Measurements from ENCODE around the gene DNASE1L3. TPM values are rescaled to one million over a fixed set of nuclear protein-coding genes. Genes with fewer than 3 reads are reported as not detected.
"Not testable (repeated sequence)": the region's sequence is repeated elsewhere in the genome, so short reads cannot be mapped to it uniquely, and the experiment has no call there.

The DNASE1L3 gene
- total RNA-seq, 1 experiment from 2014 or later, result not detected

GRCh38 chr3:58237238-58237940, 26.6 kb upstream of the DNASE1L3 start, which contains the start of gene ABHD6:
Gene ABHD6 (plus strand): TSS chr3:58237792. CDS start chr3:58256587, 18,795 bp downstream.
- in situ Hi-C loops (cut with HindIII; ENCODE audit: low pct_unique_long_range_greater_than_20kb, low sequenced_read_pairs), result no loop called here
- peak; percentile 74 for DNase-seq (ENCODE audit: low read depth)

DNA sequence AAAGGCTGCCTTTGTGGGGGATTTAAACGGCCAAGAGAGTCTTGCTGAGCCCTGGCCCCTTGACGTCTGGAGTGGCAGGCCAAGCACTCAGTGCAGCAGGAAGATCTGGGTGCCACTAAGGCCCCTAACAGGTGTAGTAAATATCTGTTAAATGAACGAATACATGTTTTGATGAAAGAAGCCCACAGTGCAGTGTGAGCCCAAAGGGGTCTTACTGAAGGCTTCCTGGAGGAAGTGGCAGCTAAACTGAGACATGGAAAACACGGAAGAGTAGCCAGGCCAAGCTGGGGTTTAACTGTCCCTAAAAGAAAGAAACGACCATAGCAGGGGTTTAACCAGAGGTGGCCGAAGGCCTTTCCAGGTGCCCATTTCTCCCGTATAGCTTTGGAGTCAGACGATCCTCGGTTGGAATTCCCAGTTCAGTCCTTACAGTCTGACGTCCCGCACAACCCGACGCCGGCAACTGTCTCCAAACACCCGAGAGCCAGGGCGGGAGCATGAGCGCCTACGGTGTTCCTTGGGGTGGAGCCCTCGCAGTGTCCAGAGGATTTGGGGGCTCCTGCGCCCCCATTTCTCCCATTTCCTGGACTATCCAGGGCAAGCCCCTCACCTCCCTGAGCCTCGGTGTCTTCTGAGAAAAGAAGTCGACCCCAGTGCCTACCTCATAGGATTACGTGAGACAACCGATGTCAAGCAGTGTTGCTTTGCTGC, 25.9 kb upstream of the DNASE1L3 start:
- in situ Hi-C loops (cut with HindIII; ENCODE audit: low pct_unique_long_range_greater_than_20kb, low sequenced_read_pairs), result no loop called here
- no peak for DNase-seq (ENCODE audit: low read depth)

- in situ Hi-C loops (cut with HindIII; ENCODE audit: low pct_unique_long_range_greater_than_20kb, low sequenced_read_pairs), result no loop called here
- DNase-seq (ENCODE audit: low read depth), result no peak
These were observed 25.2 kb upstream of the DNASE1L3 start for GRCh38 chr3:58235970-58236369.

- DNase-seq (ENCODE audit: low read depth), result no peak
These were observed 23.8 kb upstream of the DNASE1L3 start for GRCh38 chr3:58234516-58234931.

GRCh38 chr3:58231666-58232065, 20.9 kb upstream of the DNASE1L3 start:
- no peak for DNase-seq (ENCODE audit: low read depth)
- in situ Hi-C loops (cut with HindIII; ENCODE audit: low pct_unique_long_range_greater_than_20kb, low sequenced_read_pairs), result no loop called here

More at GRCh38 chr3:58234516-58234931, 23.8 kb upstream of the DNASE1L3 start:
- in situ Hi-C loops (cut with HindIII; ENCODE audit: low pct_unique_long_range_greater_than_20kb, low sequenced_read_pairs), result no loop called here

DNA sequence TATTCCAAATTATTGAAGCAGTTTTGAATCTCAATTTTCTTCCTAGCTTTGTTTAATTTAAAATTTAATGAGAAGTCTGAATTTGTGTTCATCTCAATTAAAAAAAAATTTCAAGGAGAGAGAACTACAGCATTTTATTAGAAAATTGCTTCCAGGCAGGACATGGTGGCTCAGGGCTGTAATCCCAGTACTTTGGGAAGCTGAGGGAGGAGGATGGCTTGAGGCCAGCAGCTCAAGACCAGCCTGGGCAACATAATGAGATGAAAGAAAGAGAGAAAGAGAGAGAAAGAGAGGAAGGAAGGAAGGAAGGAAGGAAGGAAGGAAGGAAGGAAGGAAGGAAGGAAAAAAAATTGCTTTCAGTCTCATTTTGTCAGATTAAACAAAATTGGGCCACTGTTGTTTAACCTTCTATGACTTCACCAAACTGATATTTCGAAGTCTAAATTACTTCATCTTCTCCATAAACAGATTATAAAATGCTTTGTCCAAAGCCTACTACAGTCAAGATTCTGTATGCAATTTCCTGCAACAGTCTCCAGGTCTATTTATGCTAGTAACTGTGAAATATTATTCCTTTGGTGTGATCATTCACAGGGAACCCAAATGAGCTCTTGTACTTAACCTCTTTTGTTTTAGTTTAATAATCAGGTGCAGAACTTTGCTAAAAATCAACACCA, 20.2 kb upstream of the DNASE1L3 start:
- in situ Hi-C loops (cut with HindIII; ENCODE audit: low pct_unique_long_range_greater_than_20kb, low sequenced_read_pairs), result no loop called here

GRCh38 chr3:58227933-58228332, 17.2 kb upstream of the DNASE1L3 start:
- DNase-seq (ENCODE audit: low read depth); in situ Hi-C loops (cut with HindIII; ENCODE audit: low pct_unique_long_range_greater_than_20kb, low sequenced_read_pairs): not testable (repeated sequence)

More for the DNA sequence above, 20.2 kb upstream of the DNASE1L3 start:
- no peak for DNase-seq (ENCODE audit: low read depth)

DNA sequence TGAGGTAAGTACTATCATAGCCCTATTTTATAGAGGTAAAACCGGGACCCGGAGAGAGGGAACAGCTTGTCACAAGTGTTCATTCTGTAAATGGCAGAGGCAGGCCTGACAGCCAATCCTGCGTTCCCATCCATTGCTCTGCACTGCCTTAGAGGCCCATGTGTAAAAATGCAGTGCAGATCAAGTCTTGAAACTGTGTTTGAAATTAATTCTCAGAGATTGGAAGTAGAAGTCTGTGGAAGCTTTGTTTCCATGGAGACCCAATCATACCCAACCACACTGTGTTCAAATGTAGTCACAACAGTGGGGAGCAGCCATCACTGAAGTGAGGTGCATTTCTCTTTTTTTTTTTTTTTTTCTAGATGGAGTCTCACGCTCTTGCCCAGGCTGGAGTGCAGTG, 13.1 kb upstream of the DNASE1L3 start:
- in situ Hi-C loops (cut with HindIII; ENCODE audit: low pct_unique_long_range_greater_than_20kb, low sequenced_read_pairs), result no loop called here

GRCh38 chr3:58222161-58222724, 11.5 kb upstream of the DNASE1L3 start:
- DNase-seq (ENCODE audit: low read depth), result no peak
- in situ Hi-C loops (cut with HindIII; ENCODE audit: low pct_unique_long_range_greater_than_20kb, low sequenced_read_pairs), result no loop called here

More for the DNA sequence above, 13.1 kb upstream of the DNASE1L3 start:
- DNase-seq (ENCODE audit: low read depth), result no peak

- no peak for DNase-seq (ENCODE audit: low read depth)
- in situ Hi-C loops (cut with HindIII; ENCODE audit: low pct_unique_long_range_greater_than_20kb, low sequenced_read_pairs), result no loop called here
These were observed 8.1 kb upstream of the DNASE1L3 start for GRCh38 chr3:58218904-58219303.

DNA sequence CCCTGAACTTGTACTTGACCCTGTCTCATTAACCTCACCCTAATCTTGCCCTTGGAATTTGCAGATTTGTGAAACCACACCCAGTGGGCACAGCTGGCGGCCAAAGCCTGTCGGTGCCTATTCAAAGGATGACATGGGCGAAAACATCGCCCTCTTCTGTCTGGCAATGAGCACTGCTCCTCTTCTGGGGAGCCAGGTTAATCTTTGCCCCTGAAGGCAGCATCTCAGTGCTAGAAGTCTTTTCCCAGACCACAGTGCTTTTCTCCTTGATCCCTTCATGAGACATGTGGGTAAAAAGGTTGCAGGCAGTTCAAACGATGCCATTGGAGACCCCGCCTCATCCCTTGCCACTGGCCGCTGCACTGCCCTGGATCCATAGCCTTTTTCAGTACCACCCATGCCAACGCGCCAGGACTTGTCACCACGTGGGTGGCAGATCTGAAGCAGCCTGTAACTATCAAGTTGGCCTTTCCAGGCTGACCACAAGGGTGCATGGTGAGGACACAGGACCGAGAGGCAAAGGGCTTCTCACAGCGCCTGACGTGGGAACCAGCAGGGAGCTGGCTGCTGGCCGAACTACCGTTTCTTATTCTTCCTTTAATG, 6.5 kb upstream of the DNASE1L3 start:
- DNase-seq (ENCODE audit: low read depth), result peak; percentile 83
- in situ Hi-C loops (cut with HindIII; ENCODE audit: low pct_unique_long_range_greater_than_20kb, low sequenced_read_pairs), result no loop called here

GRCh38 chr3:58216496-58217195, 5.9 kb upstream of the DNASE1L3 start:
- DNase-seq (ENCODE audit: low read depth), result no peak
- in situ Hi-C loops (cut with HindIII; ENCODE audit: low pct_unique_long_range_greater_than_20kb, low sequenced_read_pairs), result no loop called here

DNA sequence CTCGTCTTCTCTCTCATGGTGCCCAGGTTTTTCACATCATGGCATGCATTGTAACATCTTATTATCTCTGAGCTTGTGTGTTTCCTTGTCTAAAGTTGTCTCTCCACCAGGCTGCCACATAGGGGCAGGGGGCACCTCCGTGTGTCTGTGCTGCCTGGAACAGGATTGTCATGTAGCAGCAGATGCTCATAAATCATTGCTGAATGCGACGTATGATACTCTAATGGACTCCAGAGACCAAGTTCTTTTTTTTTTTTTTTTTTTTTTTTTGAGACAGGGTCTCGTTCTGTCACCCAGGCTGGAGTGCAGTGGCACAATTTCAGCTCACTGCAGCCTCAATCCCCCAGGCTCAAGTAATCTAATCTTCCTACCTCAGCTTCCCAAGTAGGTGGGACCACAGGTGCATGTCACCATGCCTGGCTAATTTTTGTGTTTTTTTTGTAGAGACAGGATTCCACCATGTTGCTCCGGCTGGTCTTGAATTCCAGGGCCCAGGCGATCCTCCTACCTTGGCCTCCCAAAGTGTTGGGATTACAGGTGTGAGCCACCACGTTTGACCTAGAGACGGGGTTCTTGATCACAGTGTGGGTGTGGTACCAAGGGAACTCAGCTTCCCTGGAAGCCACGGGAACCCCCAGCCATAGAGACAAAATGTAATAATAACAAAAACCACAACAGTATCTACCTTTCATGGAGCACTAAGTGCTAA, 4.7 kb upstream of the DNASE1L3 start:
- DNase-seq (ENCODE audit: low read depth), result no peak
- in situ Hi-C loops (cut with HindIII; ENCODE audit: low pct_unique_long_range_greater_than_20kb, low sequenced_read_pairs), result no loop called here

- DNase-seq (ENCODE audit: low read depth), result peak; percentile 21
- in situ Hi-C loops (cut with HindIII; ENCODE audit: low pct_unique_long_range_greater_than_20kb, low sequenced_read_pairs), result no loop called here
These were observed 3.9 kb upstream of the DNASE1L3 start for GRCh38 chr3:58214484-58215316.

GRCh38 chr3:58209933-58210332, 839 bp downstream of the DNASE1L3 start:
- in situ Hi-C loops (cut with HindIII; ENCODE audit: low pct_unique_long_range_greater_than_20kb, low sequenced_read_pairs), result no loop called here

GRCh38 chr3:58207954-58208353, 2.8 kb downstream of the DNASE1L3 start:
- in situ Hi-C loops (cut with HindIII; ENCODE audit: low pct_unique_long_range_greater_than_20kb, low sequenced_read_pairs), result no loop called here
- DNase-seq (ENCODE audit: low read depth), result no peak

More at GRCh38 chr3:58209933-58210332, 839 bp downstream of the DNASE1L3 start:
- no peak for DNase-seq (ENCODE audit: low read depth)
